Chondrocyte (in vitro differentiated cells): ENCODE data around the gene GPD2. TPM values are rescaled to one million over a fixed set of nuclear protein-coding genes. Genes with fewer than 3 reads are reported as not detected.
A peak's percentile ranks its signal among the peaks of the same experiment; 100 is the strongest.

Experiments
- DNase-seq: peaks from one replicate; pipeline ENCODE4 v3.0.0; 2021; ENCODE audit warnings: mixed read lengths, low spot score
- H3K27ac Mint-ChIP-seq: one replicate; pipeline ENCODE4 v1.8.0; 2021; ENCODE audit warnings: mild to moderate bottlenecking, moderate library complexity, mixed read lengths; ENCODE audit not compliant: unreplicated experiment
- H3K27me3 Mint-ChIP-seq: 2 replicates; pipeline ENCODE4 v1.8.0; 2021; ENCODE audit warnings: low read depth, mixed read lengths
- H3K36me3 Mint-ChIP-seq: 2 replicates; pipeline ENCODE4 v1.8.0; 2021; ENCODE audit warnings: low read depth, mixed read lengths
- H3K4me1 Mint-ChIP-seq: 2 replicates; pipeline ENCODE4 v1.8.0; 2021; ENCODE audit warnings: low read depth, mild to moderate bottlenecking, mixed read lengths
- H3K4me3 Mint-ChIP-seq: one replicate; pipeline ENCODE4 v1.8.0; 2021; ENCODE audit warnings: mild to moderate bottlenecking, moderate library complexity, mixed read lengths; ENCODE audit not compliant: unreplicated experiment
- H3K9me3 Mint-ChIP-seq: 2 replicates; pipeline ENCODE4 v1.8.0; 2021; ENCODE audit warnings: low read depth, mixed read lengths
- total RNA-seq: library from RNA; stranded (reverse); gene quantifications from 3 replicates; pipeline ENCODE4 v1.2.1, GENCODE V29; 2021
- TF ChIP-seq, protein P1 (sequence below): fragments of 200-600 bp; sonication (generic); IDR thresholded peaks from 2 replicates; pipeline ENCODE4 v1.5.0; 2021; ENCODE audit warnings: antibody characterized with exemption, mild to moderate bottlenecking, moderate library complexity

Gene GPD2
- total RNA-seq, 1 donor from 2014 or later: 29.1 TPM

DNA sequence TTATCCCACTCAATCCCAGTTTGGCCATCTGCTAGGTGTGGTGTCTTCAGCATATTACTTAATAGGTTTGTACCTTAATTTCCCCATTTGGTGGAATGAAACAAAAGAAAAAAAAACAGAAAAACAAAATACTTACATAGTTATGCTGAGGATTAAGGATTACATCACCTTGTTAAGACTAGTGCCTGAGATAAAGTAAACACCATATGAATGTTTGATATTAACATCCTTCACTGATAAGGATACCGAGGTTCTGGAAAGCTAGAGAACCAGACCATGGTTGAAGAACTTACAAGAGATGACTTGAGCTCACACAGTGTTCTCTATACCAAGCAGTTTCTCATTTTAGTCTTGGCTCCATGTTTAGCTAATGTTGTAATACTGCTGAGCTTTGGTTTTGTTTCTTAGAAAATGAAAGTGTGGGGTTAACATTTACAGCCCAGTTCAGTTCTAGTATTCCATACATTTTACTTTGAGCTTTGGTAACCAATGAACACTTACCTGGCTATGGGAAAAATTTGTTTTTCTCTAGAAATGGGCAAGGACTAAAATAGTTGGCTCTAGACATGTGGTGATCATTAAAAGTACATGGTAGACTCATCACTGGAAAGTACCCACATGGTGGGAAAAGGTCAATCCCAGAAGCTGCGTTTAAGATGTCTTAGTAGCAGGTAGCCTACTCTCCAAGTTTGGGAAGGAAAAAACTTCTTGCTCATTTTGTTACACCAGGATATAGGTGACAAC lies 5.8 kb upstream of the GPD2 start:
- H3K9me3 Mint-ChIP-seq: no peaks in the 10 kb centered on the region
- peaks cover 62% of the 10 kb centered on the region for H3K4me1 Mint-ChIP-seq
- no peaks in the 10 kb centered on the region for H3K36me3 Mint-ChIP-seq
- TF ChIP-seq, protein P1, sequence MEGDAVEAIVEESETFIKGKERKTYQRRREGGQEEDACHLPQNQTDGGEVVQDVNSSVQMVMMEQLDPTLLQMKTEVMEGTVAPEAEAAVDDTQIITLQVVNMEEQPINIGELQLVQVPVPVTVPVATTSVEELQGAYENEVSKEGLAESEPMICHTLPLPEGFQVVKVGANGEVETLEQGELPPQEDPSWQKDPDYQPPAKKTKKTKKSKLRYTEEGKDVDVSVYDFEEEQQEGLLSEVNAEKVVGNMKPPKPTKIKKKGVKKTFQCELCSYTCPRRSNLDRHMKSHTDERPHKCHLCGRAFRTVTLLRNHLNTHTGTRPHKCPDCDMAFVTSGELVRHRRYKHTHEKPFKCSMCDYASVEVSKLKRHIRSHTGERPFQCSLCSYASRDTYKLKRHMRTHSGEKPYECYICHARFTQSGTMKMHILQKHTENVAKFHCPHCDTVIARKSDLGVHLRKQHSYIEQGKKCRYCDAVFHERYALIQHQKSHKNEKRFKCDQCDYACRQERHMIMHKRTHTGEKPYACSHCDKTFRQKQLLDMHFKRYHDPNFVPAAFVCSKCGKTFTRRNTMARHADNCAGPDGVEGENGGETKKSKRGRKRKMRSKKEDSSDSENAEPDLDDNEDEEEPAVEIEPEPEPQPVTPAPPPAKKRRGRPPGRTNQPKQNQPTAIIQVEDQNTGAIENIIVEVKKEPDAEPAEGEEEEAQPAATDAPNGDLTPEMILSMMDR: no peak
- DNase-seq: no peak
- H3K4me3 Mint-ChIP-seq: no peak overlapping the region
- no peaks in the 10 kb centered on the region for H3K27me3 Mint-ChIP-seq
- H3K27ac Mint-ChIP-seq: peak overlapping the region; percentile 87

DNA sequence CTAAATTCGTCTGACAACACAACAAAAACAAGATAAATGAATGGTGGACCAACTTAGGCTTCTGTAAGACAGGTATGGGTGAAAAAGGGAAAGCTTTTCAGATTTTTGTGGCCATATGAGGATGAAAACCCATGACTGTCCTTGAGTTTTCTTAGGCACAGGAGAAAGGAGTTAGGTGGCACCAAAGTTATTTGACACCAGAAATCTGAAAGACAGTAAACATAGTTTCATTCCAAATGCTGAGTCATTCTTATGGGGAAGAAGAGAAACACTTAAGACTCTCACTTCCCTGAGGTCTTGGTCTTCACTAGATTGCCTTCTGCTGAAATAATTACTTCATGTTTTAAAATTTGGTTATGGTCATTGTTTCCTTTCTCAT lies 5.2 kb upstream of the GPD2 start:
- no peaks in the 10 kb centered on the region for H3K27me3 Mint-ChIP-seq
- H3K4me1 Mint-ChIP-seq: peaks cover 62% of the 10 kb centered on the region
- H3K27ac Mint-ChIP-seq: peak overlapping the region; percentile 87
- no peak for DNase-seq
- H3K36me3 Mint-ChIP-seq: no peaks in the 10 kb centered on the region
- H3K9me3 Mint-ChIP-seq: no peaks in the 10 kb centered on the region
- H3K4me3 Mint-ChIP-seq: no peak overlapping the region
- TF ChIP-seq, protein P1: no peak

DNA sequence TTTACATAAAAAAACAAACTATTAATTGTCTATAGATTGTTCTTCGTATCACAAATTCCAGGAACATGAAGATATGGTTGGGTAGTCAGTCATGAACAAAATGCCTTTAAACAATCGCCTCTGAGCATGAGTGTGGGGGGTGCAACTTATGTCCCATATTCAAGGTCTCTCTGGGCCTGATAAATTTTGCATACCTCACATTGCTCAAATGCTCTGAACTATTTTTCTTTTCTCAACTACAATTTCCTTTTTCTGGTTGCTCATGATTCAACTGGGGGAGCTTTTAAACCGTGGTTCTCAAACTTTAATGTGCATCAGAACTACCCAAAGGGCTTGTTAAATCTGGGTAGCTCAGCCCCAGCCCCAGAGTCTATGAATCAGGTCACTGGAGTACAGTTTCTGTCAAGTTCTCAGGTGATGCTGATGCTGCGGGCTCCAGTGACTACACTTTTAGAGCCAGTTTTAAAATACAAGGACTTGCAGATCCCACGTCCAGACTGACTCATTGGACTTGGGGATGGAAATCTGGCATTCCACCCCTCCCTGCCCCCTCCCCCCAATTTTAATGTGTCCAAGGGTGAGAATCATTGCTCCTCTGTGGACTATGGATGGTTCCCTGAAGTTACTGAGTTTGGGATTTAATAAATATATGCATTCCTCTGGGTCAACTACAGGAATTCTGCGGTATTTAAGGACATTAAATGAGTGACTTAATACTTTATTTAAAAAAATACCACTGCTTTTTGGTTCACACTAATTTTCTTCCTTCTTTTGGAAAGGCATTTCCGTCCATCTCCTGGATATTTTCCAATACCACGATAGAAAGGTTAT lies 1.5 kb upstream of the GPD2 start:
- peak overlapping the region; percentile 95 for H3K27ac Mint-ChIP-seq
- no peak for DNase-seq
- H3K9me3 Mint-ChIP-seq: no peaks in the 10 kb centered on the region
- no peaks in the 10 kb centered on the region for H3K36me3 Mint-ChIP-seq
- no peaks in the 10 kb centered on the region for H3K27me3 Mint-ChIP-seq
- TF ChIP-seq, protein P1: no peak
- H3K4me1 Mint-ChIP-seq: peaks cover 64% of the 10 kb centered on the region
- peak overlapping the region; percentile 90 for H3K4me3 Mint-ChIP-seq

DNA sequence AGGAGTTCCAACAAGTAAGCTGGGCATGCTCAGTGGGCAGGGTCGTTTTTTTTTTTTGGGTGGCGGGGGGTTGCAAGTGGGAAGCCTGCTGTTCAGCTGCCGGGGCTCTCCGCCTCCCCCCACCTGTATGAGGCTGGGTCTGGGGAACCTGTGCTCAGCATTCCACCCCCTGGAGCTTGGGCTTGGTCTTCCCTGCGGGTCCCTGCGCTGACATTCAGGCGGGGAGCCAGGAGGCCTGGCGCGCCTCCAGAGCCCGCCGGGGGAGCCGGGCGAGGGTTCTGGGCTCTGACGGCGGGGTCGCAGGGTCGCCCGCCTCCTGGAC lies 822 bp upstream of the GPD2 start:
- H3K4me3 Mint-ChIP-seq: peak overlapping the region; percentile 90
- no peaks in the 10 kb centered on the region for H3K27me3 Mint-ChIP-seq
- DNase-seq: no peak
- TF ChIP-seq, protein P1: no peak
- H3K9me3 Mint-ChIP-seq: no peaks in the 10 kb centered on the region
- H3K27ac Mint-ChIP-seq: peak overlapping the region; percentile 95
- H3K36me3 Mint-ChIP-seq: no peaks in the 10 kb centered on the region
- H3K4me1 Mint-ChIP-seq: peaks cover 63% of the 10 kb centered on the region

DNA sequence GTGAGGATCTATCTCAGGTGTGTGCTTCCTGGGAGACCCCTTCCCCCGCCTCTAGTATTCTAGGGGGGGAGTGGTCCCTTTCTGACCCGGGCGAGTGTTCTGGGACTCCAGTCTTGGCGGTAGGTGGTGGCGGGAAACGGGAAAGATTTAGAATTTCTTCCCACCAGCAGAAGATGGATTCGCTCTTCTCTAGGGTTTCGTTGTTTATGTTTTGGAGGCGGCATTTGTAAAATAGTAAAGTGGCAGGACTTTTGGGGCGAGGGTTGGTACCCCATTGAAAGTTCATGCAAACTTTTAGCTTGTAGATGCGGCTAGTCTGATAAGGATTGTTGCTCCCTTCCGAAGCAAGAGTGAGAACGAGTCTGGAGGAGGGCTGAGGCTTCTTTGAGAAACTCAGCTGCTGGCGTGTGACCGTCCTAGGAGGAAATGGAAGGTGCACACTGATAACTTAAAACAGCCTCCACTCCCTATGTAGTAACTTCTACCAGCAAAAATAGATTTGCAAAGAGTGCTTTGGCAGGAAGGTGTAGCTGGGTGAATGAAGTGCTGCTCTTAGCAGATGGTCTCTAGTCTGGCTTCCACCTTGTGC lies 412 bp downstream of the GPD2 start:
- TF ChIP-seq, protein P1: no peak
- H3K27ac Mint-ChIP-seq: peak overlapping the region; percentile 95
- H3K4me3 Mint-ChIP-seq: peak overlapping the region; percentile 90
- DNase-seq: no peak
- no peaks in the 10 kb centered on the region for H3K9me3 Mint-ChIP-seq
- H3K4me1 Mint-ChIP-seq: peaks cover 51% of the 10 kb centered on the region
- H3K27me3 Mint-ChIP-seq: no peaks in the 10 kb centered on the region
- no peaks in the 10 kb centered on the region for H3K36me3 Mint-ChIP-seq
